ENCODE measurements around the gene CHML.

- TF ChIP-seq FOXM1 (IDR thresholded peaks at IDR 0.05; ENCODE audit: borderline replicate concordance, low read depth) (no peak), CEBPB (IDR thresholded peaks at IDR 0.05) (no peak), REST (IDR thresholded peaks at IDR 0.05; ENCODE audit: low read depth) (no peak), CREB1 (IDR thresholded peaks at IDR 0.05; ENCODE audit: low read depth) (no peak), EP300 (IDR thresholded peaks at IDR 0.05; ENCODE audit: borderline replicate concordance) (no peak), RAD21 (IDR thresholded peaks at IDR 0.05; ENCODE audit: low read depth) (no peak)
These were observed 39.8 kb upstream of the CHML start for GRCh38 chr1:241679961-241680360.

Measured in Ishikawa (cell line).